Cardiac muscle cell (in vitro differentiated cells and primary cell): ENCODE results near the gene VTCN1. TPM values are rescaled to one million over a fixed set of nuclear protein-coding genes. Genes with fewer than 3 reads are reported as not detected.

Experiments used
- DNase-seq, 2 donors: peaks; one replicate each; pipeline versions ENCODE4 v3.0.0 to v3.0.0-alpha.2; 2010 to 2017; ENCODE audit warnings: low read depth in 1 of 2, low spot score in 1 of 2
- H3K27ac ChIP-seq: fragments of 200-600 bp; sonication (generic); 2 replicates; pipeline ENCODE4 v1.5.1; 2016
- H3K27me3 ChIP-seq: fragments of 200-600 bp; sonication (generic); 2 replicates; pipeline ENCODE4 v1.6.0; 2016; ENCODE audit warnings: control low read depth
- H3K36me3 ChIP-seq: fragments of 200-600 bp; sonication (generic); 2 replicates; pipeline ENCODE4 v1.5.1; 2016; ENCODE audit warnings: control low read depth
- H3K4me1 ChIP-seq: fragments of 200-600 bp; sonication (generic); 2 replicates; pipeline ENCODE4 v1.8.1; 2017; ENCODE audit warnings: low read depth, mild to moderate bottlenecking, mixed run types
- H3K4me3 ChIP-seq: fragments of 200-600 bp; sonication (generic); 2 replicates; pipeline ENCODE4 v1.5.1; 2016; ENCODE audit warnings: mild to moderate bottlenecking
- H3K9me3 ChIP-seq: fragments of 200-600 bp; sonication (generic); 2 replicates; pipeline ENCODE4 v1.5.1; 2017; ENCODE audit warnings: low read depth, mild to moderate bottlenecking, control low read depth
- polyA plus RNA-seq: library from polyadenylated mRNA; unstranded; fragments of >200 nt; fragmentation: Nextera tagmentation; extraction: Ambion mirVana; gene quantifications from 2 replicates; pipeline ENCODE4 v1.2.1, GENCODE V29; 2016
- total RNA-seq: library from RNA; depleted of rRNA; stranded (reverse); fragments of >200 nt; gene quantifications from 2 replicates; pipeline ENCODE4 v1.2.3, GENCODE V29; 2016
- TF ChIP-seq, protein P1 (sequence below): IDR thresholded peaks from 2 replicates; pipeline ENCODE4 v1.5.1; 2012; ENCODE audit warnings: low read depth, mild to moderate bottlenecking, low read length

Gene VTCN1
- total and polyA plus RNA-seq, 2 experiments from 2014 or later = 0.70 TPM; not detected in 1

GRCh38 chr1:117210386-117210785 lies 341 bp downstream of the VTCN1 start:
- peaks cover 35% of the 10 kb centered on the region for H3K27me3 ChIP-seq
- no peak overlapping the region for H3K4me3 ChIP-seq
- no peak overlapping the region for H3K27ac ChIP-seq
- H3K36me3 ChIP-seq = no peaks in the 10 kb centered on the region
- no peak for DNase-seq
- TF ChIP-seq, protein P1, sequence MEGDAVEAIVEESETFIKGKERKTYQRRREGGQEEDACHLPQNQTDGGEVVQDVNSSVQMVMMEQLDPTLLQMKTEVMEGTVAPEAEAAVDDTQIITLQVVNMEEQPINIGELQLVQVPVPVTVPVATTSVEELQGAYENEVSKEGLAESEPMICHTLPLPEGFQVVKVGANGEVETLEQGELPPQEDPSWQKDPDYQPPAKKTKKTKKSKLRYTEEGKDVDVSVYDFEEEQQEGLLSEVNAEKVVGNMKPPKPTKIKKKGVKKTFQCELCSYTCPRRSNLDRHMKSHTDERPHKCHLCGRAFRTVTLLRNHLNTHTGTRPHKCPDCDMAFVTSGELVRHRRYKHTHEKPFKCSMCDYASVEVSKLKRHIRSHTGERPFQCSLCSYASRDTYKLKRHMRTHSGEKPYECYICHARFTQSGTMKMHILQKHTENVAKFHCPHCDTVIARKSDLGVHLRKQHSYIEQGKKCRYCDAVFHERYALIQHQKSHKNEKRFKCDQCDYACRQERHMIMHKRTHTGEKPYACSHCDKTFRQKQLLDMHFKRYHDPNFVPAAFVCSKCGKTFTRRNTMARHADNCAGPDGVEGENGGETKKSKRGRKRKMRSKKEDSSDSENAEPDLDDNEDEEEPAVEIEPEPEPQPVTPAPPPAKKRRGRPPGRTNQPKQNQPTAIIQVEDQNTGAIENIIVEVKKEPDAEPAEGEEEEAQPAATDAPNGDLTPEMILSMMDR = no peak
- no peaks in the 10 kb centered on the region for H3K9me3 ChIP-seq
- H3K4me1 ChIP-seq = peaks cover 8% of the 10 kb centered on the region

DNA sequence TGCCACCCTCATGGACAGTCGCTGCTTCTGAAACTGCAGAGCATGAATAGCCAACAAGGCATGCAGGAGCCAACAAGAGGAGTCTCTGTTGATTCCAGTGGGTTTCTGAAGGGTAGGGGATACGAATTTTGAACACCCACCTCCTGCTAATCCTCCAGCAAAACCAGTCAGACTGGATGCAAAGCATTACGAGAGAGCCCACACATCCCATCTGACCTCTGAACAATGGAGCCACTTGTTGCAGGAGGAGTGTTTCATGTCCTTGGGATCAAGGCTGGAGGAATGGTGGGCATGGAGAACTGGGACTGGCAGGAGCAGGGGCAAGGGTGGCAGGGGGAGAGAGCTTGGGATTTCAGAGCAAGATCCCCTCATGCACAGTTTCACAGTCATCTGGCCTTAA lies 1.6 kb downstream of the VTCN1 start:
- peaks cover 8% of the 10 kb centered on the region for H3K4me1 ChIP-seq
- no peaks in the 10 kb centered on the region for H3K9me3 ChIP-seq
- TF ChIP-seq, protein P1 = no peak
- no peaks in the 10 kb centered on the region for H3K36me3 ChIP-seq
- peaks cover 35% of the 10 kb centered on the region for H3K27me3 ChIP-seq
- DNase-seq = no peak
- no peak overlapping the region for H3K27ac ChIP-seq
- H3K4me3 ChIP-seq = no peak overlapping the region

GRCh38 chr1:117208580-117208979 lies 2.1 kb downstream of the VTCN1 start:
- DNase-seq = no peak
- H3K4me1 ChIP-seq = peaks cover 8% of the 10 kb centered on the region
- H3K36me3 ChIP-seq = no peaks in the 10 kb centered on the region
- no peak overlapping the region for H3K4me3 ChIP-seq
- no peak overlapping the region for H3K27ac ChIP-seq
- H3K27me3 ChIP-seq = peaks cover 35% of the 10 kb centered on the region
- no peaks in the 10 kb centered on the region for H3K9me3 ChIP-seq
- TF ChIP-seq, protein P1 = no peak

DNA sequence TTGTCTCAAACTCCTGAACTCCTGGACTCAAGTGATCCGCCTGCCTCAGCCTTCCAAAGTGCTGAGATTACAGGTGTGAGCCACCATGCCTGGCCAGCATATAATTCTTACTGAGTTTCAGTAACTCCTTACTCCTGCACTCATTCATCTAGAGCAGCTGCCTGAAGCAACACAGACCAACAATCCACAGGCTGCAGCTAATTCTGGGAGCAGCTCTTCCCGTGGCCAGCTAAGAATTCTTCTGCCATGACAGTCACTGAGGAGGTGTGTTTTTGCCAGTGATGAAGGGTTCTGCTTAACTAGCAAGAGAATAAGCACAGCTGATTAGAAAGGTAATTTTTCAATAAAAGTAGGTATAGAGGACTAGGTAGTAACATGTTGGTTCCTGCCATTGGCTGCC lies 5.4 kb downstream of the VTCN1 start:
- Histone ChIP-seq H3K4me1 (peaks cover 28% of the 10 kb centered on the region), H3K4me3 (no peak overlapping the region), H3K27ac (no peak overlapping the region), H3K27me3 (peaks cover 34% of the 10 kb centered on the region), H3K36me3 (no peaks in the 10 kb centered on the region), H3K9me3 (no peaks in the 10 kb centered on the region)
- no peak for DNase-seq
- TF ChIP-seq, protein P1 = no peak

DNA sequence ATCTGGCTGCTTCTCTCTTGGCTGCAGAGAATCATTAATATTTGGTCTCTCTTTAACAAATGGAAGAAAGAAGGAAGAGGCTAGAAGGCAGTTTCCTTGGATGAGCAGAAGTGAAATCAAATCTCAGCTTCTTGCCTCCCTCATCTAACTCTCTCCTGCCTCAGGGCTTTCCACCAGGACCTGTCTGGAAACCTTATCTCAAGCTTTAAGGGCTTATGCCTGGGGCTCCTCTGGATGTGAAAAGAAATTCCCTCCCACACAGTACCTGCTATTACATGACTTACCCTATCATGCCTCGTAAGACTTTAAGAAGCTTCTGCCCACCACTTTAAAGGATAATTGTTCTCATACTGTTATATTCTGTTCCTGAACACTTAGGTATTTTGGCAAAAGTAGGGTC lies 8.9 kb downstream of the VTCN1 start:
- H3K4me1 ChIP-seq = peaks cover 20% of the 10 kb centered on the region
- TF ChIP-seq, protein P1 = no peak
- no peak overlapping the region for H3K27ac ChIP-seq
- no peaks in the 10 kb centered on the region for H3K36me3 ChIP-seq
- peaks cover 6% of the 10 kb centered on the region for H3K27me3 ChIP-seq
- DNase-seq = peak in 1 of 2 donors; percentile 59
- H3K9me3 ChIP-seq = no peaks in the 10 kb centered on the region
- no peak overlapping the region for H3K4me3 ChIP-seq

GRCh38 chr1:117198097-117198496 lies 12.6 kb downstream of the VTCN1 start:
- H3K27ac ChIP-seq = no peak overlapping the region
- TF ChIP-seq, protein P1 = no peak
- H3K36me3 ChIP-seq = no peaks in the 10 kb centered on the region
- DNase-seq = no peak
- no peaks in the 10 kb centered on the region for H3K9me3 ChIP-seq
- H3K27me3 ChIP-seq = no peaks in the 10 kb centered on the region
- H3K4me1 ChIP-seq = peaks cover 20% of the 10 kb centered on the region
- no peak overlapping the region for H3K4me3 ChIP-seq
